RCC 7860 (cell line): ENCODE measurements around the gene KDM2B.
A peak's percentile ranks its signal among the peaks of the same experiment; 100 is the strongest.
"Not testable (repeated sequence)": the region's sequence is repeated elsewhere in the genome, so short reads cannot be mapped to it uniquely, and the experiment has no call there.

Source experiments
- DNase-seq: peaks from one replicate; pipeline ENCODE4 v3.0.0-alpha.2; 2015; ENCODE audit warnings: low spot score
- FAIRE-seq: peaks from 2 replicates; lab custom pipeline; 2012; peaks lifted over from hg19 to GRCh38; lab: Jason Lieb, UNC

Gene KDM2B

DNA sequence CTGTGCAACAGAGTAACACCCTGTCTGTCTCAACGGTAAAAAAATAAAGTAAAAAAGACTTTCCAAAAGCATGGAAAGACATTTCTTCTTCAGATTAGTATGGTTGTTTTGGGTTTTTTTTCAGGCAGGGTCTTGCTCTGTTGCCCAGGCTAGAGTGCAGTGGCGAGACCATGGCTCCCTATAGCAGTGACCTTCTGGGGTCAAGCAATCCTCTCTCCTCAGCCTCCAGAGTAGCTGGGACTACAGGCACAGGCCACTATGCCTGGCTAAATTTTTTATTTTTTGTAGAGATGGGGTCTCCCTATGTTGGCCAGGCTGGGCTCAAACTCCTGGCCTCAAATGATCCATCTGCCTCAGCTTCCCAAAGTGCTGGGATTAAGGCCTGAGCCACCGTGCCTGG, 72.8 kb downstream of the KDM2B start:
- FAIRE-seq (no peak), DNase-seq (no peak)

DNA sequence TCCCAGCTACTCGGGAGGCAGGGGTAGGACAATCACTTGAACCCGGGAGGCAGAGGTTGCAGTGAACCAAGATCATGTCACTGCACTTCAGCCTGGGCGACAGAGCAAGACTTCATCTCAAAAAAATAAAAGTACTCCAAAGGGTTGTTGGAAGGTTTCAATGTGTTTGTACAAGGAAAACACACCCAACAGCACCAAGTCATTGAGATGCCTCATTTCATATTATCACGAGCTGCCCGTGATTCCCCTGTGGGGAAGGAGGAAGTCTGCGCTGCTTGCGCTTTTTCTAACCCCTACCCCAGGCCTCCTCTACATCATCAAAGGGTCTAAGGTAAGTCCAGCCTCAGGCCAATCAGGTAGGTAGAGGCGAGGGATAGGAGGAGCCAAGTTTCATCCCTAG, 73.6 kb downstream of the KDM2B start:
- FAIRE-seq, result no peak
- DNase-seq, result no peak

DNA sequence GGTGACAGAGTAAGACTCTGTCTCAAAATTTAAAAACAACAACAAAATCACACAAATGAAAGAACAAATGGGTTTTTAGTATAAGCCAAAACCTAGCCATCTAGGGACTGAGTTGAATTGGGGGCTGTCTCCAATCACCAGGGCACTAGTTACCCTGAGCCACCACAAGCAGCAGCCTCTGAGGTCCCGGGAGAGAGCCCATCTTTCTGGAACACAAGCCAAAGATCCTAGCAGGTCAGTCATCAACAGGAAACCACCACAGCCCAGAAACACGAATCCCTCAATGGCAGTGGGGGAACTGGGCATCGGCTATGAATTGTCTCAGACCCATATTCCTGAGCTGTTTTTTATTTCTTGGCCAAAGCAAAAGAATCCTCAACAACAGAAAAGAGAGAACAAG, 75.3 kb downstream of the KDM2B start:
- DNase-seq, result no peak
- no peak for FAIRE-seq

DNA sequence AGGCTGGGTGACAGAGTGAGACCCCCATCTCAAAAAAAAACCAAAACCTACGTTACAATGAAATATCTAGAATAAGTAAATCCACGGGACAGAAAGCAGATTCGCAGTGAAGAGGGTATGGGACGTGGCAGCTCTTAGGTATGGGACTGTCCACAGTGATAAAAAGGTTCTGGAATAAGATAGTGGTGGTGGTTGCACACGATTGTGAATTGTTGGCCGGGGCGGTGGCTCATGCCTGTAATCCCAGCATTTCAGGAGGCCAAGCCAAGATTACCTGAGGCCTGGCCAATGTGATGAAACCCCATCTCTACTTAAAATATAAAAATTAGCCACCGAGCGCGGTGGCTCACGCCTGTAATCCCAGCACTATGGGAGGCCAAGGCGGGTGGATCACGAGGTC, 76.3 kb downstream of the KDM2B start:
- FAIRE-seq (no peak), DNase-seq (no peak)

DNA sequence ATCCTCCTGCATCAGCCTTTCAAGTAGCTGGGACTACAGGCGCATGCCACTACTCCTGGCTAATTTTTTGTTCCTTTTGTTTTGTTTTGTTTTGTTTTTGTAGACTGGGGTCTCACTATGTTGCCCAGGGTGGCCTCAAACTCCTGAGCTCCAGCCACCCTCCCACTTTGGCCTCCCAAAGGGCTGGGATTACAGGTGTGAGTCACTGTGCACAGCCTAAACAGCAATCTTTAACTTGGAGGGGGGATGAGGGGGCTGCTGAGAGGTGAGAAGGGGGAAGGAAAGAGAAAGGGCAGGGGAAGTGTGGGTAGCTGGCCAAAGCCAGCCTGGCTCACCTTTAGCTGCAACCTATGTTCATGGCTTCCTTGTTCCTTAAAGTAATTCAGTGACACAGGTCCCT, 77.4 kb downstream of the KDM2B start:
- FAIRE-seq (no peak), DNase-seq (no peak)

GRCh38 chr12:121501946-121502345, 78.9 kb downstream of the KDM2B start:
- no peak for FAIRE-seq
- no peak for DNase-seq

GRCh38 chr12:121499929-121500793, 80.7 kb downstream of the KDM2B start:
- DNase-seq (peak; percentile 41), FAIRE-seq (peak; percentile 61)

DNA sequence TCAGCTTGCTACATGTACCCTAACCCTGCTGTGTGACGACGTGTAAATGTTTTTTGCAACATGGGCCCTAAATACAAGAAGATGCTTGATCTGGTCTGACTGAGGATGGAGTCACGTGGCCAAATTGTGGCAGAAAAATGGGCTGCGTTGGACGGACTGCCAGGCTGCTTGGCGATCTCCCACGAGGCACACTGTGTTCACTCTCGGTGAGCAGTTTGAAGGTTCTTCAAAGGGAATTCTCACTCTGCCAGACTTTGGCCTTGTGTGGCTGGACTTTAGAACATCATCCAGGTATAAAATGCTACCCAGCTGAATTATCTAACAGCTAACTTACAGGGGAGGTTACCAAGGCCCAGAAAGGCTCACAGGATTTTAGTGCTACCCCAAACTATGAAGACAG, 85.1 kb downstream of the KDM2B start:
- no peak for DNase-seq
- no peak for FAIRE-seq

GRCh38 chr12:121494093-121494787, 86.6 kb downstream of the KDM2B start:
- FAIRE-seq, result no peak
- DNase-seq, result no peak

- DNase-seq, result no peak
- no peak for FAIRE-seq
These were observed 90.2 kb downstream of the KDM2B start for GRCh38 chr12:121490401-121491281.

GRCh38 chr12:121489874-121490273, 90.9 kb downstream of the KDM2B start:
- no peak for DNase-seq
- FAIRE-seq, result no peak

GRCh38 chr12:121484967-121485366, 95.9 kb downstream of the KDM2B start:
- no peak for FAIRE-seq
- no peak for DNase-seq

DNA sequence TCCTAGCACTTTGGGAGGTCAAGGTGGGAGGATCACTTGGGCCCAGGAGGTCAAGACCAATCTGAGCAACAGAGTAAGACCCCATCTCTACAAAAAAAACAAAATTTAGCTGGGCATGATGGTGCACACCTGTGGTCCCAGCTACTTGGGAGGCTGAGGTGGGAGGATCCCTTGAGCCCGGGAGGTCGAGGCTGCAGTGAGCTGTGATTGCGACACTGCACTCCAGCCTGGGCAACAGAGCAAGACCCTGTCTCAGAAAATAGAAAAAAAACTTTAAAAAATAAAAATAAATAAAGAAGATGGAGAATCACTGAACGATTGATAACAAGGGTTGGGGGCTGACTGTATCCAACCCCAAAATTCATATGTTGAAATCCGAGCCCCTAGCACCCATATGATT, 96.3 kb downstream of the KDM2B start:
- FAIRE-seq, DNase-seq: not testable (repeated sequence)

GRCh38 chr12:121483949-121484348, 96.9 kb downstream of the KDM2B start:
- no peak for FAIRE-seq
- DNase-seq, result no peak

GRCh38 chr12:121476477-121476876, 104.3 kb downstream of the KDM2B start:
- FAIRE-seq, result no peak
- no peak for DNase-seq

DNA sequence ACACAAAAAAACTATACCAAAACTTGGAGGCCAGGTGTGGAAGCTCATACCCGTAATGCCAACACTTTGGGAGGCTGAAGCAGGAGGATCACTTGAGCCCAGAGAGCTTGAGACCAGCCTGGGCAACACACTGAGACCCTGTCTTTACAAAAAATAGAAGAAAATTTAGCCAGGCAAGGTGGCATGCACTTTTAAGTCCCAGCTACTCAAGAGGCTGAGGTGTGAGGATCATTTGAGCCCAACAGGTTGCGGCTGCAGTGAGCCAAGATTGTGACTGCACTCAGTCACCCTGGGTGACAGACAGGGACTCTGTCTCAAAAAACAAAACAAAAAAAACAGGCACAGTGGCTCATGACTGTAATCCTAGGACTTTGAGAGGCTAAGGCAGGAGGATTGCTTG, 105.5 kb downstream of the KDM2B start:
- DNase-seq, result no peak
- FAIRE-seq, result no peak

- FAIRE-seq (no peak), DNase-seq (no peak)
These were observed 108.5 kb downstream of the KDM2B start for GRCh38 chr12:121472150-121472905.

- FAIRE-seq, result no peak
These were observed 110.1 kb downstream of the KDM2B start for GRCh38 chr12:121470751-121471150.

GRCh38 chr12:121468499-121468801, 112.4 kb downstream of the KDM2B start:
- FAIRE-seq (no peak), DNase-seq (no peak)

More at GRCh38 chr12:121470751-121471150, 110.1 kb downstream of the KDM2B start:
- no peak for DNase-seq

DNA sequence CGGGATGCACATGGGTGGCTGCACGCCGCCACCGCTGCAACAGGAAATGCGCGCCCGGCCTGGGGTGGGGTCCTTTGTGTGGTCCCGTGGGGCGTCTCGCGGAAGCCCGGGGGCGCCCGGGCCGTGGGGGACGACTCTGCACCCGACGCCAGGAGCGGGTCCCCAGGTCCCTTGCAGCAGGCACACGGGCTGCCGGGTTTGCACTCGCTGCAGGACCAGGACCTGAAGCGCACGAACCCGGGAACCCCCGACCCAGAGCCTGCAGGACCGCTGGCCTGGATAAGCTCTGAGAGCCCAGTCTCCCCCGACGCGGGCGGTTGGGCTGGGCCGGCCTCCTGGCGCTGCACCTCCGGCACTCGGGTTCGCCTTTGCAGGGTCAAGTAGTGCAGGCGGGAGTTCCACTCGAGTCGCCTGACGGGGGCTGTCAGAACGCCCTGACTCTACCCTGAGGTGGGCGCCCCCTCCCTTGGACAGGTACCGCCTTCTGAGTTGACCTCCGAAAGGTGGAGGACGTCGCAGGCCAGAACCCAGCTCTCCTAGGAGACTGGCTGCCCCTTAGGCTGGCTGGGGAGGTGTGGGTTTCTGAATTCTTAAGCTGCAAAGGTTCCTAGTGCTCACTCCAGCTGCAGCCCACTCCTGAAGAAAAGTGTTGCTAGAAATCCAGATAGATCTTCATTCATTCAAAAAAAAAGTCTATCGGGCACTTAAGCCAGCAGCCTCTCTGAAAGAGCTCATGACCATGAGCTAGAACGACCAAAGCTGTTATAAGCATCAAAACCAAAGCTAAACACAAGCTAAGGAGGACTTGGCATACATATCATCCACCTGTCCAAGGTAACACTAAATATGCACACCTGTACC, 113.0 kb downstream of the KDM2B start:
- DNase-seq, result no peak
- FAIRE-seq, result no peak
